Lung (tissue), 12 donors: ENCODE data around the gene RAB12. TPM values are rescaled to one million over a fixed set of nuclear protein-coding genes. Genes with fewer than 3 reads are reported as not detected.

Experiments
- ATAC-seq: fragments of 200-7000 bp; cut with Tn5 transposase; one replicate; pipeline ENCODE4 v1.9.1; 2020; ENCODE audit warnings: moderate number of reproducible peaks; ENCODE audit not compliant: insufficient read depth, low FRiP score
- DNase-seq, 3 donors: peaks; one replicate each; pipeline ENCODE4 v3.0.0-alpha.2; 2013 to 2017
- H3K27ac ChIP-seq, 2 donors: one replicate each; pipeline ENCODE4 v1.5.1; 2013; ENCODE audit warnings: mild to moderate bottlenecking in 2 of 2, moderate library complexity in 2 of 2, control low read depth in 1 of 2, inconsistent platforms in 1 of 2, low read depth in 1 of 2, low read length in 1 of 2
- H3K27me3 ChIP-seq, 3 donors: one replicate each; pipeline ENCODE4 v1.5.1; 2013; ENCODE audit warnings: low read length in 2 of 3; ENCODE audit not compliant: control insufficient read depth in 3 of 3, insufficient read depth in 3 of 3
- H3K36me3 ChIP-seq, 4 donors: one replicate each; pipeline ENCODE4 v1.5.1; 2013; ENCODE audit warnings: low read length in 4 of 4, mild to moderate bottlenecking in 1 of 4, moderate library complexity in 1 of 4; ENCODE audit not compliant: control insufficient read depth in 4 of 4, insufficient read depth in 4 of 4
- H3K4me1 ChIP-seq, 5 donors: one replicate each; pipeline ENCODE4 v1.5.1; 2013; ENCODE audit warnings: low read length in 5 of 5, mild to moderate bottlenecking in 2 of 5, moderate library complexity in 1 of 5; ENCODE audit not compliant: control insufficient read depth in 5 of 5, insufficient read depth in 5 of 5
- H3K4me3 ChIP-seq: one replicate; pipeline ENCODE4 v1.5.1; 2013; ENCODE audit warnings: mild to moderate bottlenecking, control low read depth, moderate library complexity
- H3K9ac ChIP-seq, 2 donors: one replicate each; pipeline ENCODE4 v1.5.1; 2013; ENCODE audit warnings: low read length in 2 of 2, control low read depth in 1 of 2; ENCODE audit not compliant: insufficient read depth in 1 of 2
- H3K9me3 ChIP-seq, 4 donors: one replicate each; pipeline ENCODE4 v1.5.1; 2013; ENCODE audit warnings: low read length in 3 of 4, mild to moderate bottlenecking in 1 of 4, moderate library complexity in 1 of 4; ENCODE audit not compliant: control insufficient read depth in 4 of 4, insufficient read depth in 3 of 4
- WGBS, 2 donors: extraction: QIAGEN DNeasy Blood & Tissue Kit; methylation state at CpG; one replicate each; pipeline ENCODE4 v1.1.7; 2013; 5-methylcytosine and 5-hydroxymethylcytosine counted together
- polyA plus RNA-seq, 2 donors: library from polyadenylated mRNA; stranded (reverse); fragments of 200-250 nt; gene quantifications; one replicate each; pipeline ENCODE4 v1.2.1, GENCODE V29; 2013
- total RNA-seq, 2 donors: library from RNA; depleted of rRNA in 1 of 2; stranded (reverse); fragments of >200 nt in 1 of 2; gene quantifications; one replicate each; pipeline ENCODE4 v1.2.1, GENCODE V29; 2014 to 2021
- TF ChIP-seq, protein P1 (sequence below): IDR thresholded peaks from 2 replicates; pipeline ENCODE4 v1.5.1; 2012; ENCODE audit warnings: mild to moderate bottlenecking; ENCODE audit errors: control extremely low read depth, extremely low read depth
- donor health status: control.
- donor health status: control.
- donor health status: Bipolar disorder and iron deficiency.
- donor health status: healthy.
- donor health status: DM: yes; HTN: yes; CAD: no.

Gene RAB12
- total and polyA plus RNA-seq, 4 donors = 26.7 to 74.5 (median 39.2) TPM

DNA sequence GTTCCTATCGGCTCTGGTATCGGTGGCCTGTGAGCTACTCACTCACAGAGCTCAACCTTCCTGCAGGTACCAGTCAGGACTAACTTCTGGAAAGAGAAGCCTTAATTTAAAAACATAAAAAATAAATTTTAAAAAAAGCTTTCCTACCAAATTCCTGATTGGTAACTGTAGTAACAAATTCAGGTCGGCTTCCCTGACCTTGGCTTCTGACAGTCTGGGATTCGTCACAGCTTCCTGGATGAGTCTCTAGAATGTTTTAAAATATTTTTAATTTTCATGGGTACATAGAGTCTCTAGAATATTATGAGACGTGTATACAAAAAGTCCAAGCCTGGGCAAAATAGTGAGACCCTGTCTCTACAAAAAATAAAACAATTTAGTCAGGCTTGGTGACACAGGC, 51.1 kb downstream of the RAB12 start:
- TF ChIP-seq, protein P1, sequence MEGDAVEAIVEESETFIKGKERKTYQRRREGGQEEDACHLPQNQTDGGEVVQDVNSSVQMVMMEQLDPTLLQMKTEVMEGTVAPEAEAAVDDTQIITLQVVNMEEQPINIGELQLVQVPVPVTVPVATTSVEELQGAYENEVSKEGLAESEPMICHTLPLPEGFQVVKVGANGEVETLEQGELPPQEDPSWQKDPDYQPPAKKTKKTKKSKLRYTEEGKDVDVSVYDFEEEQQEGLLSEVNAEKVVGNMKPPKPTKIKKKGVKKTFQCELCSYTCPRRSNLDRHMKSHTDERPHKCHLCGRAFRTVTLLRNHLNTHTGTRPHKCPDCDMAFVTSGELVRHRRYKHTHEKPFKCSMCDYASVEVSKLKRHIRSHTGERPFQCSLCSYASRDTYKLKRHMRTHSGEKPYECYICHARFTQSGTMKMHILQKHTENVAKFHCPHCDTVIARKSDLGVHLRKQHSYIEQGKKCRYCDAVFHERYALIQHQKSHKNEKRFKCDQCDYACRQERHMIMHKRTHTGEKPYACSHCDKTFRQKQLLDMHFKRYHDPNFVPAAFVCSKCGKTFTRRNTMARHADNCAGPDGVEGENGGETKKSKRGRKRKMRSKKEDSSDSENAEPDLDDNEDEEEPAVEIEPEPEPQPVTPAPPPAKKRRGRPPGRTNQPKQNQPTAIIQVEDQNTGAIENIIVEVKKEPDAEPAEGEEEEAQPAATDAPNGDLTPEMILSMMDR = no peak
- no peaks in the 10 kb centered on the region for H3K27me3 ChIP-seq
- H3K36me3 ChIP-seq = no peaks in the 10 kb centered on the region
- peaks cover 0 to 9% (median 0%) of the 10 kb centered on the region in 5 donors for H3K4me1 ChIP-seq
- H3K27ac ChIP-seq = no peak overlapping the region
- no peak for DNase-seq
- H3K9me3 ChIP-seq = peaks cover 0 to 2% (median 0%) of the 10 kb centered on the region in 4 donors
- no peak overlapping the region for H3K9ac ChIP-seq
- 92 to 94% methylated on average over 5 of the region's 5 CpGs for WGBS, 2 donors
- H3K4me3 ChIP-seq = no peak overlapping the region
- ATAC-seq = no peak

DNA sequence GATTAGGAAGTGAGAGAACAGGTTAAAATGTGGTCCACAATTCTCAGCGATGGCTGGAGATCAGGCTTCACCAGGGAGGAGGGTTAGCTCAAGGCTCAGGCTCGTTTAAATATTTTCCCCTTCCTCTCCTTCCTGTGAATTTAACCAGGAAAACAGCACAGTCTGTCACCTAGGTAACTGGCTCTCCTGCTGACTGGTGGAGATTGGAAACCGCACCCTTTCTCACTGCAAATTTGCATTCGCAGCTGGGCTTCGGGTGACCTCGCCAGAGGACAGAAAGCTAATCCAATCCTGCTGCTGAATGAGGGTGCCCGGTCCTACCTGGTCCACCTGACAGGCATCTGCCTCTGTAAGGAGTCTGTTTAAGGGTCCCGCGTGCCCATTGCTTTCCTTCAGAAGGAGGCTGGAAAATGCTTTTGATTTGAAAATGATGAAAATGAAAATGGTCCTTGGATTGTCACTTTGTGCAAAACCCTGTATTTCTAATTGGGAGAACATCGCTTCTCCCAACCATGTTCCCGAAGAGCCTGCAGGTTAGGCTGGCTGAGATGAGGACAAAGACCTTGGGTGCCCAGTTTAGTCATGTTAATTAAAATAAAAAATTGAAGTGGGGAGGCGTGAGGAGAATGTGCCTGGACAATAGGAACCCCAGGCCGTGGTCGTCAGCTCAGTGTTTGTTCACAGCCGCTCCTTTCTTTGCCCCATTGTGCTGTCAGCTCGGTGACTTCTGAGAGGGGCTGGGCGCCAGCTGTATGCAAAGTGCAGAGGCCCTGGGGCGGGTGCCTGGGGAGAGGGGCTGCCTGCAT, 52.7 kb downstream of the RAB12 start:
- H3K4me3 ChIP-seq = no peak overlapping the region
- peaks cover 0 to 9% (median 0%) of the 10 kb centered on the region in 5 donors for H3K4me1 ChIP-seq
- 47 to 49% methylated on average over 18 of the region's 18 CpGs for WGBS, 2 donors
- H3K27ac ChIP-seq = no peak overlapping the region
- DNase-seq = peak; percentile 46 to 54 (median 52)
- no peak overlapping the region for H3K9ac ChIP-seq
- peaks cover 0 to under 1% (median 0%) of the 10 kb centered on the region in 4 donors for H3K9me3 ChIP-seq
- no peak for ATAC-seq
- H3K27me3 ChIP-seq = no peaks in the 10 kb centered on the region
- no peaks in the 10 kb centered on the region for H3K36me3 ChIP-seq
- TF ChIP-seq, protein P1 = no peak

DNA sequence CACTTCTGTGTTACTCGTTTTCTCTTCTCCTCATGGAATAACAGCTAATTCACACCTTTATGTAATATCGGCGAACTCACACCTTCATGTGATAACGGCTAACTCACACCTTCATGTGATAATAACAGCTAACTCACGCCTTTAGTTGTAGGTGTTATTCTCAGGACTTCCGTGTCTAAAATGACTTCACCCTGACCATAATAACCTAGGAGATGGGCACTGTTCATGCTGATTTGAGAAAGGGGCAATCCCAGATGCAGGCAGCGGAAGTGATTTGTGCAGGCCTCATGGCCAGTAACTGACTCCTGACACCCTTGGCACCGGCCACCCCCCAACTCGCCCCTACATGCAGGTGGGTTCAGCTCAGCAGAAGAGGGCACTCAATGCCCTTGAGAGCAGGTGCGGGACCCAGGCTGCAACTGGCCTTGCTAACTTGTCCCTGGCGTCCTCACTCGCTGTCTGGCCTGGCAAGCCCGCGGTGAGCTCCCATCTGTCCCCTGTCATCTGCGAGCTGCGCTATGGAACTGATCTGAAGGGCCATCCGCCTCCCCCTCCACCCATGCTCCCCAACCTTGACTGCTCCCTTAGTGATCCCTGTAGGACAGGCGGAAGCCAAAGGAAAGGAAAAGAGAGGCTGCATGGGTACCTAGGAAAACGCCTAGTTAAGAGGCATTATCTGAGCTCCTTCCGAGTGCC, 53.5 kb downstream of the RAB12 start:
- no peak overlapping the region for H3K9ac ChIP-seq
- DNase-seq = no peak
- no peak overlapping the region for H3K27ac ChIP-seq
- ATAC-seq = no peak
- 91 to 92% methylated on average over 20 of the region's 20 CpGs for WGBS, 2 donors
- no peak overlapping the region for H3K4me3 ChIP-seq
- TF ChIP-seq, protein P1 = no peak
- H3K9me3 ChIP-seq = no peaks in the 10 kb centered on the region
- no peaks in the 10 kb centered on the region for H3K27me3 ChIP-seq
- H3K4me1 ChIP-seq = peaks cover 0 to 7% (median 0%) of the 10 kb centered on the region in 5 donors
- H3K36me3 ChIP-seq = no peaks in the 10 kb centered on the region
